ENCODE measurements around the gene PGA5.
A peak's percentile ranks its signal among the peaks of the same experiment; 100 is the strongest.

Gene PGA5

DNA sequence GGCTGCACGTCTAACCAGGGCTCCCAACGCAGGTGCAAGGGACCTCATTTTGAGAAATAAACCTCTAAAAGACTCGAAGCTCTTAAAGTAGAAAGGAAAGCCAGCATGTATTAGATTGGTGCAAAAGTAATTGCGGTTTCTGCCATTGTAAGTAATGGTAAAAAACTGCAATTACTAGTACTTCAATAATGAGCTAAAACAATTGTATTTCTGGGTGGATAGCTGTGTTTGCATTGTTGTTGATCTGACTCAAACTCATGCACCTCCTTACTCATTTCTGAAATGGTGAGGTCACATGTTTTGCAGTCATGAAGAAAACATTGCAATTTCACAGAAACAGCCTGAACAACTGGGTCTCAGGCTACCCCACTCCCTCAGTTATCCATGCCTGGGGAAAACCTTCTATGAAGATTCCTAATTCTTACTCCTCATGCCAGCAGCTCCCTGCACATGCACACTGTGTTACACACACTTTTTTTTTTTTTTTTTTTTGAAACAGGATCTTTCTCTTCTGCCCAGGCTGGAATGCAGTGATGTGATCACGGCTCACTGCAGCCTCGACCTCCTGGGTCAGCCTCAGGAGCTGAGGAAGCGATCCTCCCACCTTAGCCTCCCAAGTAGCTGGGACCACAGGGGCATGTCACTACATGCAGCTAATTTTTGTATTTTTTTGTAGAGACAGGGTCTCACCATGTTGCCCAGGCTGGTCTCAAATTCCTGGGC lies 29.5 kb downstream of the PGA5 start:
- DNase-seq, result no peak

DNA sequence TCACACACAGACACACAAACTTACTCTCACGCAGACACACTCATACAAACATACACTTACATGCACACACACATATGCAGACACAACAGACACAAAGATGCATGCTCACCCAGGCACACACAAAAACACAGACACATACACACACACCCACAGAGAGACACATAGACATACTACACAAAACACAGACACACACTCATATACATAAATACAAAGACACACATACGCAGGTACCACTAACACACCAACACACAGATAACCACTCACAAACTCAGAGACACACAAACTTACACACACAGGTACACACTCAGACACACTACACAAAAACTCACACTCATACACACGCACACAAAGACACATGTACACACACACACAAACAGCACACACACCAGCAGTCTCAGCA lies 31.8 kb downstream of the PGA5 start:
- no peak for DNase-seq

DNA sequence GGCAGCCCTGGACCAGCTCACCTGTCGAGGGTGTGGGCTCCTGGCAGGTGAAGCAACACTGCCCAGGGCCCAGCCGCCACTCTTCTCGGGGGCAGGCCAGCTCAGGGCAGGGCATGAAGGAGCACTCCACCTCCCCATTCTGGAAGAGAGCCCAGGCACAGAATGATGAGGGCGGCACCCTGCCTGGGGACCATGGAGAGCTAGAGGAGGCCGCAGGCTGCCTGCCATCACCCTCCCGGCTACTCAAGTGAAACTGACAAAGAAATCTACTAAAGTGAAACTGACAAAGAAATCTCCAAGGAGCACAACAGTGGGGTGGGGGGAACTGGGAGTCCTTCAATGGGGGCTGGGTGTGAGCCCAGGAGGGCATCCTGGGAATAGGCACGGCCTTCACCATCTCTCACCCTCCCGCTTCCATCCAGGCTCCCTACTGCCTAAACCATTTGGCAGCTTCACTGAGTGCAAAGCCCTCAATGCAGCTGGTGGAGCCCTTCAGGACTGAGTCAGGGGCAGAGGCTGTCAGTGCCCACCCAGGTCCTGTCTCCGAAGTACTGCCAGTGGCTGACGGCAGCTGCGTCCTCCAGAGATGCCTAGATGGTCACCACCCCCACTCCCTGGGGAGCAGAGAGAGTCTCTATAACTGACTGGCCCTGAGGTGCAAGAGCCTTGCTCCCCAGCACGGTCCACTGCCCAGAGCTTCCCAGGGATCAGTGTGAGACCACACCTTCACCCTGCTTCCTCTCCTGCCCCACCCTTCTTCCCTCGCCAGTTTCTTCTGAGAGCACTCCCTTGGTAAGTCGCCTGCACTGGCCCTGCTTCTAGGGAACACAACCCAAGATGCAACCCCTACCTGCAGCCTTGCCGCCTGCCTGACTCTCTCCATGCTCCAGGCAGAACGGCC lies 32.5 kb downstream of the PGA5 start:
- DNase-seq, result peak; percentile 94

DNA sequence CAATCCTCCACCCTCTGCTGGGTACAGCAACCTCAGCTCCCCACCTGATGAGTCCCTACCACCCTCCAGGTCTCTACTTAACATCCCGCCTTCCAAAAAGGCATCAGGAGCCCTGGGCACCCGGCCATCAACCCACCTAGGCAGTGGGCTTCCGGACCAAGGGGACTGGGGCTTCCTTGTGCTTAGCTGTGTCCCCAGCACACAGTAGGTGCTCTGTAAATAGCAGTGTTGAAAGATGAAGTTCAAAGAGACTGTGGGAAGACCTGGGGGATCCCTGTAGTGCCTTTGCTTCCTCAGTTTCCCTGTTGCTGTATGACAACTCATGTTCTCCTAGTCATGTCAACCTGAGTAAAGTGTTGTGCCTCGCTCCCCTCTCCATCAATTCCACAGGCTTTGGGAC lies 33.1 kb downstream of the PGA5 start:
- no peak for DNase-seq

DNA sequence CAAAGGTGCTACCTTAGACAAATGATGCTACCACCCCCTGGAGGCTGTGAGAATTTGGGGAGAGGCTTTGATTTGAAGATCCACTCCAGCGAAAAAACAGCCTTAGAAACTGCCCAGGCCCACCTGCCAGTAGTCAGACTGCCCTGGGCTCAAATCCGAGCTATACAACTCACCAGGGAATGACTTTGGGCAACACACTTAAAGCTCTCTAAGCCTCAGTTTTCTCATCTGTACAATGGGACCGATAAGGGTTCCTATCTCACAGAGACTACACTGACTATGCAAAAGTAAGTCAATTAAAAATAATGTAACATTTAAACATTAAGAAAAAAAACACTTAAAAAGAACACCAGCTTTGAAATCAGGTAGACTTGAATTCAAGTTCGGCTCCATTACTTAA lies 34.2 kb downstream of the PGA5 start:
- no peak for DNase-seq

DNA sequence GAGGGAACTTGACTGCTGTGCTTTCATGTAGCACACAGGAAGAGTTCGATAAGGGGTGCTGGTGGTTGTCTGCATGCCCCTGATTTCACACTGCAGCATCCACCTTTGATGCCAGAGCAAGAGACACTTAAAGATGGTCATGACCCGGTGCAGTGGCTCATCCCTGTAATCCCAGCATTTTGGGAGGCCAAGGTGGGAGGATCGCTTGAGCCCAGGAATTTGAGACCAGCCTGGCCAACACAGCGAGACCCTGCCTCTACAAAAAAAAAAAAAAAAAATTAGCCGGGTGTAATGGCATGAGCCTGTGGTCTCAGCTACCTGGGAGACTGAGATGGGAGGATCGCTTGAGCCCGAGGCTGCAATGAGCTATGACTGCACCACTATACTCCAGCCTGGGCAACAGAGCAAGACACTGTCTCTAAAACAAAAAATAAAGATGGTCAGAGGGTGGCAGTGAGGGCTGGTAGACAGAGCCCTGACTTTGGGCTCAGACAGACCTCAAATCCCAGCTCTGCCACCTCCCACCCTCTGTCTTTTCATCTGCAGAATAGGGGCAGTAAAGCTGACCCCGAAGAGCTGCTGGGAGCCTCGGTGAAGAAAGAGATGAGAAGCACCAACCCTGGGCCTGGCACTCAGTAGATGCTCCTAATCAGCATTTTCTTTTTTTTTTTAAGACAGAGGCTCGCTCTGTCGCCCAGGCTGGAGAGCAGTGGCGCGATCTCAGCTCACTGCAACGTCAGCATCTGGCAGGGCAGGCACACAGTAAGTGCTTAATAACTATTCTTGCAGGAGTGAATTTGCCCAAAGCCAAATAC lies 36.4 kb downstream of the PGA5 start:
- no peak for DNase-seq

DNA sequence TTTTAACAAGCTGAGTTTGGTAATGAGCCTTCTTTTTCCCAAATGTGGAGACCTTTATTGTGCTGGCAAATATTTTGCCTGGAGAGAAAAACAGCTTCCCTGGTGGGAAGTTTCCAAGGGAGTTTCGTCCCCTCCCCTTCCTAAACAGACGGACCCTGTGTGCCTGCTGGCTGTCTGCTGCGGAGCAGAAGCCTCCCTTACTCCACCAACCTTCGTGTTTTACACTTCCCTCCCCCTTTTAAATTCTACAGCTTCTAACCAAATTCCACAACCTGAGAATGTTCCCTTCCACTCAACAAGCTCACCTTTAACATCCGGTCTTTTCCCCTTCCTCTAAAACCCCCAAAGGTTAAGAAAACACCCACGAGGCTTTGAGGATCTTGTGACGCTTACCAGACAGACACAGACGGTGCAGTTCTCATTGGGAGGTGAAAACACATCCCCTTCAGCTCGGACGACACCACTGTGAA lies 37.1 kb downstream of the PGA5 start:
- no peak for DNase-seq

DNA sequence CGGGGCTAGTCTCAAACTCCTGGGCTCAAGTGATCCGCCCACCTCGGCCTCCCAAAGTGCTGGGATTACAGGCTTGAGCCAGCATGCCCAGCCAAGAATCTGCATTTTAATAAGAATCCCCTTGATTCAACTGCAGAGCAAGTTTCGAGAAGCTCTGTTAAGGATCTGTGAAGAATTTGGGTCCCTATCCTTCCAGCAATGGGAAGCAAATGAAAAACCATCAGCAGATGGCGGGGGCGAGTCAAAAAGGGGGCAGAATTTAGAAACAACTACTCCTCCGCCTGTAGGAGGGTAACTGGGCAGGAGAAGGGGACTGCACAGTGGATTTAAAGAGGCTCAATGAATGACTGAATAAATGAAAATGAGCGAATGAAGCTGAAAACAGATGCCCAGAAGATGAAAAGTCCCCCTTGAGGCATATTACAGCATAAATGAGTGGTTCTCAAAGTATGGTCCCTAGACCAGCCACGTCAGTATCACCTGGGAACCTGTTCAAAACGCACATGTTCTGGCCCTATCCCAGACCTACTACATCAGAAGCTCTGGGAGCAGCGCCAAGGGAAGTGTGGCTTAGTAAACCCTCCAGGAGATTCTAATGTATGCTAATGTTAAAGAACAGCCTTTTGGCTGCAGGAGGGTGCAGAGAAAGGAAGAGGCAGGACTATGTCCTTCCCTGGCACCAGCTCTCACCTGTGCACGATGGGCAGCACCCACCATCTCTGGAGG lies 39.1 kb downstream of the PGA5 start:
- DNase-seq, result peak; percentile 61

DNA sequence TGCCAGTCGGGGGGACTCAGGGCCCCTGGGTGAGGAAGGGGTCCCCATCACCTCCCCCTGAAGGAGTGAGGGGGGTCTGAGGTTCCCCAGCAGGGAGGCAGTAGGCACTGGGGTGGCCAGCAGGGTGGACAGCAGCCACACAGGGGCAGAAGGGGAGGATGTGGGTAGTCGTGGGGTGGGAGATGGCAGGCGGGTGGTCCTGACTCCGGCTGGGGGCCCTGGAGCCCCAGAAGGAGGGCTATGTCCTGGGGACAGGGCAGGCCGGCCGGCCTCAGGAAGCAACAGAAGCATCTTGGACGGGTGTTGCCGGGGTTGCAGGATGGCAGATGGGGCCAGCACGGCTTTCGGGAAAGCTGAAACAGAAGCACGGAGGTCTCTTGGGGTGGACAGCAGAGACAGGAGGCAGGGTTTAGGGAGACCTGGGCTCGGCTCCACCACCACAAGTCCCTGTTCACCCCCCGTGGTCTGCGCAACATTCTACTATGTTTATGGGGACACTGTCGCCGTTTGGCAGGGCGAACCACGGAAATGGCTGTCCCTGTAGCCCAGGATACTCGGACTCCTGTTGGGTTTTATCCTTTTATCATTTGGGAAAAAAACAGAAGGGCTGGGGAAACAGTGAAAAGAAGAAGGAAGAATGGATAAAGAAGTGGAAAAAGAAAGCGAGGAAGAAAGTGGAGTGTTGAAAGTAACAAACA lies 40.1 kb downstream of the PGA5 start:
- DNase-seq, result no peak

DNA sequence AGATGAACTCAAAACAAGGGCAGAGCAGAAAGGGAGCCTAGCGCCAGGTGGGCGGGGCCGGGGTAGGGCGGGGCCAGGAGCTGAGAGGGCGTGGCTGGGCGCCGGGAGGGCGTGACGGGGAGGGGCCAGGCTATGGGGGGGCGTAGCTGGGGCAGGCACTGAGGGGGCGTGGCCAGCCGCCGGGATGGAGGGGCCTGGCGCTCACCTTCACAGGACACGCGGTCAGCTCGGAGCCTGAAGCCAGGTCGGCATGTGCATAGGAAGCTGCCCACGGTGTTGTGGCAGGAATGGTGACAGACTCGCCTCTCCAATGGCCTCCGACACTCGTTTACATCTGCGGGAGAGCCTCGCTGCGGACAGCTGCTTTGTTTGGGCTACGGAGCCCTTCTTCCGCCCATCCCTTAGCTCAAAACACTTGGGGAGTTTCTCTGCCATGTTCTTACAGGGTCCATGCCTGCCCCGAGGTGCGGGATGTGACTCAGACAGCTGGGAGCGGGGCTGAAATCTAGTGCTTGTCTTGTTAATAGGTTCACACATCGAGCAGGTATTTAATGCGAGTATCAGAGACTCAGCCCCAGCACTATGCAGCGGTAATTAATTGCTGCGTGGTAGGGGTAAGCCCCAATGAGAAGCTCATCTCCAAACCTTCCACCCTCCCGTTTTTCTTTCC lies 40.7 kb downstream of the PGA5 start:
- DNase-seq, result no peak

DNA sequence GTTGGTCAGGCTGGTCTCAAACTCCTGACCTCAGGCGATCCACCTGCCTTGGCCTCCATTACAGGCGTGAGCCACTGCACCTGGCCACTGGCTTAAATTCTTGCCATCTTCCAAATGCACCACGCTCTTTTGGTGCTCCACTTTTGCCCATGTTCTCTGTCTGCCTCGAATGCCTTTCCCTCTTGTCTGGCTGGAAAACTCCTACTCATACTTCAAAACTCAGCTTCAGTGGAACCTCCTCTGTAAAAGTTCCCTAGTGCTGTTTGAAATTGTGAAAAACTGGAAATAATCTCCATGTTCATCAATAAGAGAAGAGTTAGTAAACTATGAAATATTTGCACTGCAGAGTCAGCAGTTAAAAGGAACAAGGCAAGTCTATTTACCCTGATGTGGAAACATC lies 42.6 kb downstream of the PGA5 start:
- DNase-seq, result no peak

DNA sequence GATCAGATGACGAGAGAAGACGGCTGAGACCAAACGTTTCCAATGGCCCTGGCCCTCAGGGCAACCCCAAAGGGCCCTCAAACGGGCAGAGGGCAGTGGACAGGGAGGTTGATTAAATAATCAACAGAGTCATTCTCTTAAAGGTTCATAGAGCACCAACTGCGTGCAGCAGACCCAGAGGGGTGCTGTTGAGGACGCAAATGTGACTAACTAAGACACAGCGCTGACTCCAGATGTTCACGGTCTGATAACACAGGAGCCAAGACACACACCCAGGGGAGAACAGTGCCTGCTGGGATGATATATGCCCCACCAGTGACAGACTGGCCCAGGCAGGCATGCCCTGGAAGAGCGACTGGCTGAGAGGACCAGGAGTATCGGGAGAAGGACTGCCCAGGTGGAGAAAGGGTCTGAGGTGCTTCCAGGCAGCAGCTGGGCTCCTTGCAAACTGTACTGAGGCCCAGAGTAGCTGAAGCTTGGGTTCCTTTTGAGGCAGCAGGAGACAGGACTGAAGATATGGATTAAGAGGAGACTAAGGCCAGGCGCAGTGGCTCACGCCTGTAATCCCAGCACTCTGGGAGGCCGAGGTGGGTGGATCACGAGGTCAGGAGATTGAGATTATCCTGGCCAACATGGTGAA lies 46.5 kb downstream of the PGA5 start:
- DNase-seq, result no peak

DNA sequence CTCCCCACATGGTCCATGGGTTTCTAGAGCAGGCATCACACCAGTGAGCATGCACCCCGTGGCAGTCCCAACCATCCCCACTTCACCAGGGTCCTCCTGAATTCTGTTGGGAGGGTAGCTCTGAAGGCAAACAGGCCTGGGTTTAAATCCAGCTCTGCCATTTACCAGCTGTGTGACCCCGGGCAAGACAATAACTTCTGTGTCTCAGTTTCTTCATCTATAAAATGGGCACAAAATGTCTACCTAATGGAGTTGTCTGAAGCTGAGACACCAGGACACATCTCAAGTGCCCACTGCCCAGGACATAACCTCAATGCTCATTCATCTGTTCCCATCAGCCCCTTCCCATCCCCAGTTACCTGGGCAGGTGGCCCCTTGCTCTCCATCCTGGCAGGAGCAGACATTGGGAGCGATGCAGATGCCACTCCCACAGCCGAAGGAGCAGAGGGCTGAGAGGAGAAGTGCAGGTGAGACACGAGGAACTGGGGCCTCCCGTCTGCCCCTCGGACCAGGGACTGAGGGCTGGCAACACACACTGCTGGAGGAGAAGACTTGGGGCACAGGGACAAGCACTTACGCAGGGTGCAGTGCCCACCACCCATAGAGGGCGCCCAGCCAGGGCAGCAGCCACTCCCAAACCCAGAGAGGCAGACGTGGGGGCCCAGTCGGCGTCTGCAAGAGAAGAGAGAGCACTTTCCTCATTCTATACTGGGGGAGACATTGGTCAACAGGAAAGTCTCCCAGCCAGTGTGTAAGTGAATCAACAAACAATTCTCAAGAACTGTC lies 50.1 kb downstream of the PGA5 start:
- no peak for DNase-seq

DNA sequence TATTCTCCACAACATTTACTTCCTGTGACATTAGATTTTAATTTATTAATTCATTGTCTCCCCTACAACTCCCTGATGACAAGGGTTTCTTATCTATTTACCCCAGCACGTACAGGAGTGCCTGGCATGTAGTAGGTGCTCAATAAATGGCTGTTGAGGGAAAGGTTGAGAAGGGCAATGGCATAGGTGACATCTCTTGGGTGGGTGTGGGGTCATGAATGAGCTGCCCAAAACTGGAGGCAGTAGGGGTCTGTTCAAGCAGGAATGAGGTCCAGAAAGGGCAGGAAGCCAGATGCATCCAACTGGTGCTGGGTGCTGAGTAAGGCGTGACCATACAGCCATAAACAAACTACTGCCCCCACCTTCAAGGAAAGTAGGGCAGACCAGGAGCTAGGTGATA lies 51.4 kb downstream of the PGA5 start:
- DNase-seq, result no peak

DNA sequence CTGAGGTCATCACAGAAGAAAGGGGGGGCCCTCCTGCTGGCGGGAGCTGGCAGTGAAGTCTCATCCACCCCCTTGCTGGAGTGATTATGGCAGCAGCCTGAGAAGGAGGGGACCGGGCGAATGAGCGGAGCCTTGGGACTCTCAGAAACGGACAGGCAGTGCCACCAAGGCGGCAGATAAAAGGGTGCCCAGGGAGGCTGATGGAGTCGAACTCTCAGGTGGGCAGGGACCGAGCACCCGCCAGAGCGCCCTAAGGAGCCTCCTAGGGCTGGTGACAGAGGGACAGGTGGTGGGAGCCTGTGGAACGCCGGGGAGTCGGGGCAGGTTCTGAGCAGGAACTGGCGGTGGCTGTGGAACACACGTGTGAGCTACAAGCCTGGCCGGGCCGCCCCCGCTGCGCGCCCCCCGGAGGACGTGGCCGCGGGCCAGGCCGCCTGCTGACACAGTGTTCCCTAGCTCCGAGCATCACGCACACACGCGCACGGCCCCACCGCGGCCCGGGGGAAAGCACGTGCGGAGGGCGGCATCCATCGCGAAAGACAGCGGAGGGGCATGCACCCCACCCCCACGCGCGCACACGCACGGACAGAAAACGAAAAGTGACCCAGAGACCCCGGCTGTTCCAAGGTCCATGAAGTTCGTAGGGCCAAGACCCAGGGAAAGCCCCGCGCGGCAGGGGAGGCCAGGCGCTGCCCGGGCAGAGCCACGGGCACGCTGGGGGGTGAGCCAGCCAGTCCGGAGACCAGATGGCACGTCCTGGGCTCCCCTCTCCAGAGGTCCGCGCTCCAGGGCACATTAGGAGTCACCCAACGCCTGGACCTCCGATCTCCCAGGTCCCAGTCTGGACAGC lies 53.1 kb downstream of the PGA5 start:
- DNase-seq, result peak; percentile 43

DNA sequence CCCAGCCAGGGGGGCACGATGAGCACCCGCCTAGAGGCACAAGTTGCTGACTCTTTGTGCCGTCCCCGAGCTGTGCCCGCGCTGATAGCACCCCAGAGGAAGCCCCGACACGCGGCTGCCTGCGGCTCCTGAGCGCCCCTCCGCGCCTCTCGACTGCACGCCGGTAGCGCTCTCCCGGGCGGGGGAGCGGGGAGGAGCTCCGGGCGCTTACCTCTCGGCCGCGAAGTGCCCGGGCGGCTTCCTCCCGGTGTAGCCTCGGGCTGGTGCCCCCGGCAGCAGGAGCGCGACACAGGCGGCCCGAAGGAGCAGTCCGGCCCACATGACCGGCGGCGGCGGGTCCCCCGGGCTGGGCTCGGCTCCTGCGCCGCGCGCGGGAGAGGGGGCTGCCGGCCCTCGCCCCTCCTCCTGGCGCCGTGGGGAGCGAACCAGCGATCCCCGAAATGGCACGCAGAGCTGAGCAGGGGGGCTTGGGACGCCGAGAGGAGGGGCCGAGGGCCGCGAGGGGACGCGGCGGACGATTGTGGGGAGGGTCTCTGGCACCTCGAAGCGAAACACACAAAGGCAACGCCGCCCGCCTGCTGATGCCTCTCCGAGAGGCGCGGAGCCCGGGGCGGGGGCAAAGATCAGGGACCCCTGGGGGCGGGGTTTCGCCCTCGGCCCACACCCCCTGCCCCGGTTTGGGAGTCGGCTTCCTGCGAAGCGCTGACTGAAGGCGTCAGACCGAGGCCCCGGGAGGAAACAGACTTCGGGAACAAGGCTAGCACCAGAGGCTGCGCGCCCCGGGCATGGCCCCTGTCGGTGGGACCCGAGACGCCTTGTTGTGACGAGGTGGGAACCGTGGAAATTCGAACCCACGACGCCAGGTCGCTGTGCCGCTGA lies 54.0 kb downstream of the PGA5 start, which contains the start of gene VWCE:
Gene VWCE (minus strand): TSS at position 600 of the 879 bp plus-strand sequence. CDS start 279 bp downstream, at position 321.
- peak; percentile 58 for DNase-seq

DNA sequence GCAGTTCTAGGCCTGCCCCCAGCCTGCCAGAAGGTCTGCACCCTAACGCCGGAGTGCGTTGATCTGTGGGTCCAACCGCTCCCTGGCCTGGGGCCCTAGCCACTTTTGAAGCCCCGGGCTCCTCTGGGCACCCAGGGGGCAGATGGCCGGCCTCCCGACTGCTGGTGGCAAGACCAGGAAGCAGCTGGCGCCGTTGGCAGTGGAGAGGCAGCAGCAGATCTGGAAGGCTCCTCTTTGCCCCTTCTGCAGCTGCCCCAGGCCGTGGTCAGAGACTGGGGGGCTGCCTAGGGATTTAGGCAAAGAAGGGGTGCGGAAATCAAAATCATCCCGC lies 54.6 kb downstream of the PGA5 start:
- no peak for DNase-seq

DNA sequence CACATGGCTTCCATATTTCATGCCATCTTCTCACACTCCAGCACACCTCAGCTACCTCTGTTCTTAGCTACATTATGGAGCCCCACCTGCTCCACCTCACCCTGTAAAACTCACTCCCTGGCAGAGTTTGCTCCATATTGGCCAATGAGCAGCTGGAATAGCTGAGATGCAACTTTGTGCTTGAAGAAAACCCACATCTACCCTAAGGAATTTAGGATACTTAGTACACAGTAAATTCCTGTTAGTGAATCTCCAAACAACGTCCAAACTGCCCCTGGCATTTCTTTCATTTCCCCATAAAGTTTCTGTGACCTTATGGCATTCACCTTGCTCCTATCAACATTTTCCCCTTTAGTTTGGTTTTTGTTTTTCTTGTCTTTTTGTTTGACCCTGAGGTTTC lies 56.4 kb downstream of the PGA5 start:
- DNase-seq, result no peak
